ENCODE data around the gene PRMT1.

GRCh38 chr19:49645995-49646394, 31.1 kb upstream of the PRMT1 start:
- no peak for TF ChIP-seq POLR2A (IDR thresholded peaks at IDR 0.05)
- TF ChIP-seq CTCF (IDR thresholded peaks at IDR 0.05) = no peak
